GM19455 (cell line): ENCODE measurements around the gene GRIA2.
"Not testable (repeated sequence)": the region's sequence is repeated elsewhere in the genome, so short reads cannot be mapped to it uniquely, and the experiment has no call there.

Experiments used
- ATAC-seq: cut with Tn5 transposase; IDR thresholded peaks from one replicate; pipeline ENCODE4 v1.9.1; 2021; ENCODE audit not compliant: unreplicated experiment

The GRIA2 gene

GRCh38 chr4:157220371-157220881, at the start of gene GRIA2:
Gene GRIA2 (plus strand): TSS chr4:157220728. CDS start chr4:157221043, 315 bp downstream.
- no peak for ATAC-seq

- ATAC-seq: no peak
Measured at GRCh38 chr4:157172011-157172410, 48.5 kb upstream of the GRIA2 start.

GRCh38 chr4:157180268-157180667, 40.3 kb upstream of the GRIA2 start:
- ATAC-seq: not testable (repeated sequence)

GRCh38 chr4:157184300-157184699, 36.2 kb upstream of the GRIA2 start:
- ATAC-seq: no peak

GRCh38 chr4:157185363-157185762, 35.2 kb upstream of the GRIA2 start:
- no peak for ATAC-seq

- no peak for ATAC-seq
Measured at GRCh38 chr4:157195374-157195773, 25.2 kb upstream of the GRIA2 start.

- ATAC-seq: no peak
Measured at GRCh38 chr4:157196046-157196445, 24.5 kb upstream of the GRIA2 start.

- ATAC-seq: peak; percentile 66
Measured at GRCh38 chr4:157204634-157205244, 15.8 kb upstream of the GRIA2 start.

- no peak for ATAC-seq
Measured at GRCh38 chr4:157217708-157218107, 2.8 kb upstream of the GRIA2 start.

- no peak for ATAC-seq
Measured at GRCh38 chr4:157219711-157220370, 687 bp upstream of the GRIA2 start.

GRCh38 chr4:157221426-157221894, 932 bp downstream of the GRIA2 start:
- no peak for ATAC-seq

GRCh38 chr4:157221895-157222770, 1.6 kb downstream of the GRIA2 start:
- no peak for ATAC-seq

GRCh38 chr4:157222771-157223160, 2.2 kb downstream of the GRIA2 start:
- no peak for ATAC-seq

- ATAC-seq: no peak
Measured at GRCh38 chr4:157223456-157223855, 2.9 kb downstream of the GRIA2 start.

- no peak for ATAC-seq
Measured at GRCh38 chr4:157225096-157225495, 4.6 kb downstream of the GRIA2 start.

- ATAC-seq: no peak
Measured at GRCh38 chr4:157226035-157226434, 5.5 kb downstream of the GRIA2 start.

GRCh38 chr4:157226601-157227000, 6.1 kb downstream of the GRIA2 start:
- no peak for ATAC-seq

- no peak for ATAC-seq
Measured at GRCh38 chr4:157231525-157231924, 11.0 kb downstream of the GRIA2 start.

GRCh38 chr4:157242871-157243270, 22.3 kb downstream of the GRIA2 start:
- no peak for ATAC-seq

- ATAC-seq: no peak
Measured at GRCh38 chr4:157244348-157244747, 23.8 kb downstream of the GRIA2 start.

- ATAC-seq: no peak
Measured at GRCh38 chr4:157245351-157245750, 24.8 kb downstream of the GRIA2 start.
